Stomach (tissue), 9 donors: ENCODE results near the gene EPC1. TPM values are rescaled to one million over a fixed set of nuclear protein-coding genes. Genes with fewer than 3 reads are reported as not detected.

Experiments
- DNase-seq, 2 donors: peaks; one replicate each; pipeline versions ENCODE4 v3.0.0 to v3.0.0-alpha.2; 2013 to 2019
- H3K27ac ChIP-seq, 5 donors: fragments of 200-600 bp in 4 of 5; sonication (generic) in 4 of 5; one replicate each; pipeline ENCODE4 v1.5.1; 2013 to 2019; ENCODE audit warnings: mild to moderate bottlenecking in 1 of 5, moderate library complexity in 1 of 5
- H3K27me3 ChIP-seq, 3 donors: fragments of 200-600 bp; sonication (generic); one replicate each; pipeline ENCODE4 v1.5.1; 2017 to 2019; ENCODE audit warnings: mixed run types in 1 of 3
- H3K36me3 ChIP-seq, 4 donors: fragments of 200-600 bp; sonication (generic); 1 replicate in 3 of 4; 2 replicates in 1 of 4; pipeline ENCODE4 v1.5.1; 2016 to 2019
- H3K4me1 ChIP-seq, 4 donors: fragments of 200-600 bp; sonication (generic); one replicate each; pipeline ENCODE4 v1.5.1; 2016 to 2019
- H3K4me3 ChIP-seq, 4 donors: fragments of 200-600 bp; sonication (generic) in 3 of 4; one replicate each; pipeline ENCODE4 v1.5.1; 2016 to 2019; ENCODE audit warnings: mild to moderate bottlenecking in 1 of 4
- H3K9me3 ChIP-seq, 4 donors: fragments of 200-600 bp; sonication (generic); one replicate each; pipeline ENCODE4 v1.5.1; 2016 to 2019
- EP300 ChIP-seq: sonication (generic); formaldehyde crosslinking; IDR thresholded peaks from one replicate; pipeline ENCODE4 v1.6.1; 2017; ENCODE audit warnings: antibody characterized with exemption
- POLR2A ChIP-seq, 4 donors: fragments of 450-650 bp; IDR thresholded peaks; one replicate each; pipeline ENCODE4 v1.6.1; 2016; ENCODE audit warnings: antibody characterized with exemption in 4 of 4, control low read depth in 2 of 4, mild to moderate bottlenecking in 1 of 4, moderate library complexity in 1 of 4
- POLR2AphosphoS5 ChIP-seq, 3 donors: sonication (generic); formaldehyde crosslinking; IDR thresholded peaks; one replicate each; pipeline ENCODE4 v1.6.1; 2016; ENCODE audit warnings: antibody characterized with exemption in 3 of 3
- WGBS, 5 donors: extraction: QIAGEN DNeasy Blood & Tissue Kit in 3 of 5; methylation state at CpG; one replicate each; pipeline versions ENCODE4 v1.1.5 to v1.1.7; 2013 to 2018; 5-methylcytosine and 5-hydroxymethylcytosine counted together
- intact Hi-C: fragments of 100-400 bp; cut with DNase I; formaldehyde crosslinking; loops from one replicate; pipeline ENCODE4 v1.15.1; 2023; ENCODE audit warnings: low total_unique reads
- polyA plus RNA-seq, 3 donors: library from polyadenylated mRNA; stranded (reverse); fragments of 200-250 nt; gene quantifications; one replicate each; pipeline ENCODE4 v1.2.3, GENCODE V29; 2013
- total RNA-seq, 5 donors: library from RNA; depleted of rRNA; stranded (reverse); fragments of >200 nt; gene quantifications; one replicate each; pipeline versions ENCODE4 v1.1.0 to v1.2.3, GENCODE V29; 2014 to 2016
- TF ChIP-seq, protein P1 (sequence below), 7 experiments: fragments of 450-650 bp in 4 of 7; fragments of 200-600 bp in 3 of 7; sonication (generic) in 3 of 7; IDR thresholded peaks; one replicate each; pipeline ENCODE4 v1.5.1; 2016 to 2019; ENCODE audit warnings: antibody characterized with exemption in 7 of 7, control low read depth in 2 of 7, mild to moderate bottlenecking in 1 of 7
- donor health status: healthy with polysubstance abuse.
- donor health status: Bipolar disorder and iron deficiency.
- donor health status: healthy.

The EPC1 gene
- total and polyA plus RNA-seq, 8 donors: 9.2 to 182 (median 32.5) TPM

DNA sequence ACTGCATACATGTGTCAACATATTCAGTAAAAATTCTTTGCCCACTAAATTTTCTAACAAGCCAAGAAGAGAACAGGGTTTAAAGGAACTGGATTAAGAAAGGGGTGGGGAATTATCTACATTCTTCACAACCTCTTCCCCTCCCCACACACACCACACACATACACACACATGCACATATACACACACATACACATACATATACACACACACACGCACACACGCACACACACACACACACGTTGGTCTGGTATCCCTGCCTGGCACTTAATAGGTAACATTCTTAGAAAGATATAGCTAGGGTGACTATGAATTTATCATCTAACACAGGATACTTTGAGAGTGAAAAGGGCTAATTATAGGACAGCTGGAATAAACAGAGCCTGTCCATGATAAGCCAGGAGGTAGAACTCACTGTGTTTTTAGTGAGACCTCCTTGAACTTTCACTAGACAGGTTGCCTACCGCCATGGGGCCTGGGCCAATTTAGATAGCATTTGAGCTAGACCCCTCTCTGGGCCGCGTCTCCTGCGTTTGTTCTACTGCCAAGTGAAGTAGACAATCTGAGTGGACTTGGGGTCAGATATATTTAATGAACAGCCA lies 33.1 kb upstream of the EPC1 start:
- Histone ChIP-seq H3K27me3 (no peaks in the 10 kb centered on the region), H3K27ac (peak overlapping the region in 4 of 5 donors; percentile 82 to 88 (median 86)), H3K9me3 (no peaks in the 10 kb centered on the region), H3K4me3 (peak overlapping the region in 1 of 4 donors; percentile 61), H3K4me1 (peaks cover 4 to 35% (median 17%) of the 10 kb centered on the region in 4 donors), H3K36me3 (no peaks in the 10 kb centered on the region)
- intact Hi-C loops: no loop called here
- 29 to 60% (median 44%) methylated on average over 7 of the region's 7 CpGs for WGBS, 5 donors
- TF ChIP-seq POLR2A (IDR thresholded peaks at IDR 0.05): no peak
- TF ChIP-seq POLR2AphosphoS5 (IDR thresholded peaks at IDR 0.05): no peak
- TF ChIP-seq EP300: no peak
- TF ChIP-seq, protein P1, sequence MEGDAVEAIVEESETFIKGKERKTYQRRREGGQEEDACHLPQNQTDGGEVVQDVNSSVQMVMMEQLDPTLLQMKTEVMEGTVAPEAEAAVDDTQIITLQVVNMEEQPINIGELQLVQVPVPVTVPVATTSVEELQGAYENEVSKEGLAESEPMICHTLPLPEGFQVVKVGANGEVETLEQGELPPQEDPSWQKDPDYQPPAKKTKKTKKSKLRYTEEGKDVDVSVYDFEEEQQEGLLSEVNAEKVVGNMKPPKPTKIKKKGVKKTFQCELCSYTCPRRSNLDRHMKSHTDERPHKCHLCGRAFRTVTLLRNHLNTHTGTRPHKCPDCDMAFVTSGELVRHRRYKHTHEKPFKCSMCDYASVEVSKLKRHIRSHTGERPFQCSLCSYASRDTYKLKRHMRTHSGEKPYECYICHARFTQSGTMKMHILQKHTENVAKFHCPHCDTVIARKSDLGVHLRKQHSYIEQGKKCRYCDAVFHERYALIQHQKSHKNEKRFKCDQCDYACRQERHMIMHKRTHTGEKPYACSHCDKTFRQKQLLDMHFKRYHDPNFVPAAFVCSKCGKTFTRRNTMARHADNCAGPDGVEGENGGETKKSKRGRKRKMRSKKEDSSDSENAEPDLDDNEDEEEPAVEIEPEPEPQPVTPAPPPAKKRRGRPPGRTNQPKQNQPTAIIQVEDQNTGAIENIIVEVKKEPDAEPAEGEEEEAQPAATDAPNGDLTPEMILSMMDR (IDR thresholded peaks at IDR 0.05): no peak
- DNase-seq: peak in 1 of 2 donors; percentile 32

DNA sequence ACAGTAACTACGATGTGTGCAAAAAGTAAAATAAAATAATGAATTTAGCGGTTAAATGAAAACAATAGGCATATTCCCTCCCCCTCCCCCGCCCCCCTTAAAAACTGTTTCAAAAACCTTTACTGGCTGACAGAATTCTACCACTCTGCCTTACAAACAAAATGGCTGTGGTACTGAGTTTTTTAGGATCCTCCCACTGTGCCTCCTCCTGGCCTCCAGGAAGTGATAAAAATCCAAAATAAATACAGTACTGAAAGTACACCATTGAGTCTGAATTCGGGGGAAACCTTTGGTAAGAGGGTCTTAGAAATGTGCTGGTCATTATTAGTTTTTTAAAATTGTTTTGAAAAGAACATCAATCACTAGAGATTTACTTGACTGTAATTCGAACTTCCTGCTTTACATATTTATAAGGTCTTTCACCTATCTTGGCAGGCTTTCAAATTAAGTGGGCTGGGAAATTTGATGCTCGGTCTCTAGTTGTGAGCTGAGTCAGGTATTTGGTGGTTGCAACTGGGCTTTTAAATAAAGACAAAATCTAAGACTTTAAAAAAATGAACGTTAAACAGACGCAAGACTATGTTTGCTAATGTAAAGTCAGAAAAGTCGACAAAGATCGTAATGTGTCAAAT lies 32.5 kb upstream of the EPC1 start:
- intact Hi-C loops: no loop called here
- H3K9me3 ChIP-seq: no peaks in the 10 kb centered on the region
- no peaks in the 10 kb centered on the region for H3K27me3 ChIP-seq
- peak in 1 of 2 donors; percentile 87 for DNase-seq
- TF ChIP-seq, protein P1 (IDR thresholded peaks at IDR 0.05): no peak
- TF ChIP-seq POLR2A (IDR thresholded peaks at IDR 0.05): no peak
- no peak for TF ChIP-seq EP300
- TF ChIP-seq POLR2AphosphoS5 (IDR thresholded peaks at IDR 0.05): no peak
- peaks cover 4 to 41% (median 20%) of the 10 kb centered on the region in 4 donors for H3K4me1 ChIP-seq
- peak overlapping the region in 4 of 5 donors; percentile 82 to 88 (median 86) for H3K27ac ChIP-seq
- H3K36me3 ChIP-seq: no peaks in the 10 kb centered on the region
- 7 to 13% (median 9%) methylated on average over 10 of the region's 10 CpGs for WGBS, 5 donors
- peak overlapping the region; percentile 58 to 73 (median 66) for H3K4me3 ChIP-seq

DNA sequence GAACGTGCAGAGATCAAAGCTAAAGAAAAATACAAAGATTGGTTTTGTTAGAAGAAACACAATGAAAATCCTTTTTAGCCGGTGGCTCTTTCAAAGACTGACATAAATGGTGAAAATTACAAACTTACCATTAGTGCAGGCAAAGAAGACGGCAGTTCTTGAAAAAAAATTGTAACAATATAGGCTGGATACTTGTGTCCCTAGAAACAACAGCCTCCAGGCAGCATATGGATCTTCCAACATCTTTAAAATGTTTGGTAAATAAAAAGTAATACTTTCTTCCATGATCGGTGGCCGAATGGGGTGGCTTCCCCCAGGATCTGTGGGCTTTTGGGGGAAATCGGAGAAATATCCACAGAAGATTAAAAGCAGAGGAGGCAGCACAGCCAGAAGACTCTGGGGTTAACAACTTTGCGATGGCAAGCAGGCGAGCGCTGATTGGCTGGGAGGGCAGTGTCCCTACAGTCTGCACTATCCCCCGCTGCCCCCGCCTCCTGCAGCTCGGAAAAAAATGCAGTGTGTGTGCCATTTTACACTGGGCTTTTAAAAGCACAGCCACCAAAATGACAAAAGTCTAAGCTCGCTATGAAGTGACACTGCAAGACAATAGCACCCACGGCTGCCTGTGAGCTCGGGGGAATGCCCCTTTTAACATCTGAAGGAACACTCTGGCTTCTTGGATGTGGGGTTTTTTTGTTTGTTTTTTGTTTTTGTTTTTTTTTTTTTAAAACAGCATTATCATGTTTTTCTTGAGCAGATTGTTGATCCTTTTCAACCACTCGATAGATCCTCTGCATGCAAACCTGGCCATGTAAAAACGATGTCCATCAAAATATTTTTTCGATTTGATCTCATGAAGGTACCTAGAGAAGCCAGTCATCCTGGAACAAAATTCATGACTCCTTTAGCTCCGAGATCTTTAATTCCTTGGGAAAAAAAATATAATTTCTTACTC lies 31.7 kb upstream of the EPC1 start:
- Histone ChIP-seq H3K36me3 (no peaks in the 10 kb centered on the region), H3K27me3 (no peaks in the 10 kb centered on the region), H3K27ac (peak overlapping the region; percentile 65 to 88 (median 84)), H3K4me1 (peaks cover 4 to 45% (median 20%) of the 10 kb centered on the region in 4 donors), H3K4me3 (peak overlapping the region; percentile 58 to 73 (median 66)), H3K9me3 (no peaks in the 10 kb centered on the region)
- peak; percentile 29 to 75 (median 70) for TF ChIP-seq POLR2AphosphoS5 (IDR thresholded peaks at IDR 0.05)
- TF ChIP-seq EP300: no peak
- TF ChIP-seq, protein P1 (IDR thresholded peaks at IDR 0.05): no peak
- TF ChIP-seq POLR2A (IDR thresholded peaks at IDR 0.05): no peak
- 0 to 1% (median 1%) methylated on average over 17 to 19 of the region's 19 CpGs for WGBS, 5 donors
- DNase-seq: peak; percentile 91 to 98
- intact Hi-C loops: no loop called here
